ENCODE measurements around the gene PWWP2A. TPM values are rescaled to one million over a fixed set of nuclear protein-coding genes. Genes with fewer than 3 reads are reported as not detected.

The PWWP2A gene
- total and polyA plus RNA-seq, 2 of the 8 experiments (the other 6 are each of a cell fraction or from before 2014, with no cell fraction given): 18.5 to 63.0 TPM

DNA sequence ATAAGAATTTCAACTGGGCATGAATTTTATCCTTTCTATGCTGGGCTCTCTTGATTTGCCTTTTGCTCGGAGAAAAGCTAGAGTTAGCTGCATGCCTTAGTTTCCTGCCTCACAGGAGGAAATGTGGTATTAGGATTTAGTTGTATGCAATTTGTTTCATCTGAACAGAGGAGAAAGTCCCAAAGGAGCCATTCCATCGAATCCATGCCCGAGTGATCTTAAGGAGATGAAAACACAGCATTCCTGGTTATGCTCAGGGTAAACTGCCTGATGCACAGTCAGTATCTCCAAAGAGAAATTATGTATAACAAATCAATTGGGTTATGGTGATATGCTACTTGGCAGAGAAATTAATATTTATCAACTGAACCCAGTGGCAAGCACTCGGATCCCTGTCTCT is 59.2 kb downstream of the PWWP2A start:
- no peaks in the 10 kb centered on the region for H4K20me1 ChIP-seq (replicated peaks in 1 of 2; ENCODE audit: control insufficient read depth in 1 of 2, insufficient read depth in 2 of 2, low read length in 2 of 2)
- no peak overlapping the region for H2BK5ac ChIP-seq (ENCODE audit: low read depth, low read length)
- TF ChIP-seq BACH1 (IDR thresholded peaks at IDR 0.05; ENCODE audit: low read length) (no peak), BRCA1 (IDR thresholded peaks at IDR 0.05; ENCODE audit: low read depth, low read length) (no peak), SAP30 (IDR thresholded peaks at IDR 0.05; ENCODE audit: insufficient read depth, insufficient replicate concordance, low read length) (no peak), ASH2L (IDR thresholded peaks at IDR 0.05; ENCODE audit: low read length) (no peak), RFX5 (IDR thresholded peaks at IDR 0.05; ENCODE audit: borderline replicate concordance, low read depth, low read length) (no peak), CHD2 (IDR thresholded peaks at IDR 0.05; ENCODE audit: low read length) (no peak)
- no peak overlapping the region for H3K4me2 ChIP-seq (ENCODE audit: insufficient read depth in 1 of 2, low read depth in 2 of 2, low read length in 2 of 2)
- no peak overlapping the region for H2BK20ac ChIP-seq (ENCODE audit: low read length)
- H4K91ac ChIP-seq (replicated peaks; ENCODE audit: insufficient read length, low read length): no peak overlapping the region
- H2BK12ac ChIP-seq (ENCODE audit: low read depth, low read length): no peak overlapping the region
- 98% methylated on average over 4 of the region's 4 CpGs; no CpG with 5 or more reads in 1 of the 2 experiments for WGBS, 2 experiments (ENCODE audit: extremely low coverage in 1 of 2, insufficient coverage in 1 of 2, insufficient read length in 1 of 2, insufficient replicate concordance in 2 of 2, low coverage in 1 of 2, low lambda C conversion rate in 2 of 2, missing lambda C conversion rate in 1 of 2)
- no peak overlapping the region for H2AFZ ChIP-seq (ENCODE audit: low read length)
- H2BK15ac ChIP-seq (ENCODE audit: low read length): no peak overlapping the region
- H4K5ac ChIP-seq (ENCODE audit: insufficient read length, low read depth, low read length): no peak overlapping the region
- H3K27ac ChIP-seq (ENCODE audit: low read depth, low read length): no peak overlapping the region
- H3K4me1 ChIP-seq (replicated peaks in 1 of 4; ENCODE audit: control insufficient read depth in 3 of 4, insufficient read depth in 4 of 4, low read length in 3 of 4): peaks cover 0 to 11% (median 5%) of the 10 kb centered on the region in 4 experiments; a peak in 4 of 7 replicates
- no peak overlapping the region for H4K8ac ChIP-seq (ENCODE audit: extremely low read depth, insufficient read depth, low read length)
- H3K9ac ChIP-seq (replicated peaks in 1 of 4; ENCODE audit: extremely low read depth in 1 of 4, low read depth in 3 of 4, low read length in 3 of 4): no peak overlapping the region
- H2AK5ac ChIP-seq (ENCODE audit: low read depth, low read length): no peak overlapping the region
- H3K56ac ChIP-seq (replicated peaks; ENCODE audit: insufficient read length, low read depth, low read length): no peak overlapping the region
- ChIA-PET CTCF (ENCODE audit: partially characterized antibody) (interaction anchor here (0.5 to 2.8 kb wide), 2 partner anchors 8 to 108 kb away, joined by 3 to 9 read pairs; no protein-coding TSS in a partner anchor), POLR2A (ENCODE audit: partially characterized antibody) (interaction anchor here (1.0 kb wide), 1 partner anchor 12 kb away, joined by 3 read pairs; no protein-coding TSS in a partner anchor)
- no peak overlapping the region for H3K18ac ChIP-seq (ENCODE audit: extremely low read depth, low read length)
- DNase-seq (ENCODE audit: low read depth in 1 of 2, low spot score in 2 of 2): no peak
- H3K79me2 ChIP-seq (ENCODE audit: control insufficient read depth in 1 of 2, insufficient read depth in 2 of 2, low read length in 2 of 2): no peaks in the 10 kb centered on the region
- H3K79me1 ChIP-seq (ENCODE audit: low read depth, low read length): no peaks in the 10 kb centered on the region; the same call in 1 of the 2 replicates
- H3K4me3 ChIP-seq (ENCODE audit: extremely low read depth in 1 of 4, insufficient read depth in 2 of 4, low read depth in 3 of 4, low read length in 4 of 4): no peak overlapping the region
- no peak overlapping the region for H3K4ac ChIP-seq (replicated peaks; ENCODE audit: insufficient read length, low read depth, low read length)
- peaks cover 7 to 31% (median 18%) of the 10 kb centered on the region in 4 experiments for H3K36me3 ChIP-seq (ENCODE audit: control insufficient read depth in 2 of 4, insufficient read depth in 4 of 4, low read length in 3 of 4)
- H3K27me3 ChIP-seq (replicated peaks in 1 of 4; ENCODE audit: control insufficient read depth in 3 of 4, extremely low read depth in 1 of 4, insufficient read depth in 3 of 4, low read length in 3 of 4): no peaks in the 10 kb centered on the region
- H3K14ac ChIP-seq (ENCODE audit: insufficient read length): no peak overlapping the region
- H2BK120ac ChIP-seq (replicated peaks; ENCODE audit: low read depth, low read length): no peak overlapping the region
- H3K23ac ChIP-seq (ENCODE audit: insufficient read length): no peak overlapping the region
- FAIRE-seq: no peak
- no peaks in the 10 kb centered on the region for H3K23me2 ChIP-seq (ENCODE audit: low read depth, low read length)
- no peaks in the 10 kb centered on the region for H3K9me3 ChIP-seq (ENCODE audit: insufficient read depth in 2 of 2, low read depth in 1 of 2, low read length in 1 of 2)
